GM13977 (cell line): ENCODE measurements around the gene UBE3B.

Source experiments
- DNase-seq: peaks from one replicate; pipeline ENCODE4 v3.0.0; 2012; ENCODE audit warnings: low spot score
- in situ Hi-C: fragments of 300-500 bp; cut with MboI; formaldehyde crosslinking; loops from one replicate; pipeline ENCODE4 v1.12.0; 2022; ENCODE audit warnings: low sequenced_read_pairs, low pct_unique_long_range_greater_than_20kb, mixed read lengths, inconsistent platforms; ENCODE audit not compliant: unreplicated experiment
- TF ChIP-seq, protein P1 (sequence below): IDR thresholded peaks from 2 replicates; pipeline ENCODE4 v1.5.1; 2012; ENCODE audit warnings: mild to moderate bottlenecking, control low read depth; ENCODE audit not compliant: insufficient read depth; ENCODE audit errors: extremely low read depth, missing control alignments

UBE3B gene

DNA sequence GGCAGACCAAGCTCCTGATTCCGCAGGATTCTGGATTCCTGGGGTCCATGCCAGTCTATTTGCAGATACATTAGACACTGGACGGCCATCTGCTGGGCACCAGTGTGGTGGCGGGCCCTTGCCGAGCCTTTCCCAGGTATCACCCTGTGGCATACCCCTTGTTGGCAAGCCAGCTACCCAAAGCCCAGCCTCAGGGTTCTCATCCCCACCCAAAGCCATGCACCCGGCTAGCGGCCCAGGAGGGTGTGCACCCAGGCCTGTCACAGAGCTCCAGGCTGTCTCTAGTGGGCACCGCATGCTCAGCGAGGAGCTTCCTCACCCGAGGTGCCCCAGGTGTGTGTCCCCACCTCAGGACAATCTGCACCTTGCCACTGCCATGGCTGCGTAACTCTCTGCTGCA, 82.2 kb downstream of the UBE3B start:
- DNase-seq, result no peak
- in situ Hi-C loops, result no loop called here
- TF ChIP-seq, protein P1, sequence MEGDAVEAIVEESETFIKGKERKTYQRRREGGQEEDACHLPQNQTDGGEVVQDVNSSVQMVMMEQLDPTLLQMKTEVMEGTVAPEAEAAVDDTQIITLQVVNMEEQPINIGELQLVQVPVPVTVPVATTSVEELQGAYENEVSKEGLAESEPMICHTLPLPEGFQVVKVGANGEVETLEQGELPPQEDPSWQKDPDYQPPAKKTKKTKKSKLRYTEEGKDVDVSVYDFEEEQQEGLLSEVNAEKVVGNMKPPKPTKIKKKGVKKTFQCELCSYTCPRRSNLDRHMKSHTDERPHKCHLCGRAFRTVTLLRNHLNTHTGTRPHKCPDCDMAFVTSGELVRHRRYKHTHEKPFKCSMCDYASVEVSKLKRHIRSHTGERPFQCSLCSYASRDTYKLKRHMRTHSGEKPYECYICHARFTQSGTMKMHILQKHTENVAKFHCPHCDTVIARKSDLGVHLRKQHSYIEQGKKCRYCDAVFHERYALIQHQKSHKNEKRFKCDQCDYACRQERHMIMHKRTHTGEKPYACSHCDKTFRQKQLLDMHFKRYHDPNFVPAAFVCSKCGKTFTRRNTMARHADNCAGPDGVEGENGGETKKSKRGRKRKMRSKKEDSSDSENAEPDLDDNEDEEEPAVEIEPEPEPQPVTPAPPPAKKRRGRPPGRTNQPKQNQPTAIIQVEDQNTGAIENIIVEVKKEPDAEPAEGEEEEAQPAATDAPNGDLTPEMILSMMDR, result no peak

DNA sequence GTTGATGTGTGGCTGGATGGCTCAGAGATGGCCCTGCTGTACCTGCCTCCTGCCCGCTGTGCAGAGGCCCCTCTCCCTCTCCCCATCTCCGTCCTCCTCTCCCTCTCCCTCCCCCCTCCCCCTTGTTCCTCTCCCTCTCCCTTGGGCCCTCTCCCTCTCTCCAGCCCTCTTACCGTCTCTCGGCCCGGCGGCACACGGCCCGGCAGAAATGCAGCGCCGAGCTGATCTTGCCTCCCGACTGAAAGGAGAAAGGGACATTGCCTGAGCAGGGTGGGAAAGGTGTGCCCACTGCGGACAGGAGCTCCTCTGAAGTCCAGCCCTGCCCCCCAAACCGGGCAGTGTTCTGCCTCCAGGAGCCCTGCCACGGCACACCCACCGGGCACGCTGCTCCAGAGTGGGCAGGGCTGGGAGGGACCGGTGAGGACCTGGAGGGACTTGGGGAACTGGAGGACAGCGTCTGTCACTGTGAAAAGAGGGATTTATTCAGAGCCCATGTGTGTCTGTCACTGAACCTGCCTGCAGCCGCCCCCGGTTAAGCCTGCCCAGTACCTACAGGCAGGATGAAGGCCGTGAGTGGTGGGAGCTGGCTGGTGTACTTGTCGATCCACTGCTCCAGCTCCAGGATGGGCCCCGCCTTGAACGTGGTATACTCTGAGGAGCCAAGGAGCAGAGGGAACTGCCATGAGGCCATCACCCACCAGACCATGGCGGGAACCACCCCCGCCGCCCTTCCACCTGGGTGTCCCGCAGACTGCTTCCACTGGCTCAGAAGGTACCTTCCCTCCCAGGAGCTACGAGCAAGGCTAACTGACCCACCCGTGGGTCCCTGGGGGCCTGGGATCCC, 83.7 kb downstream of the UBE3B start:
- DNase-seq, result no peak
- TF ChIP-seq, protein P1, result no peak
- in situ Hi-C loops, result no loop called here

DNA sequence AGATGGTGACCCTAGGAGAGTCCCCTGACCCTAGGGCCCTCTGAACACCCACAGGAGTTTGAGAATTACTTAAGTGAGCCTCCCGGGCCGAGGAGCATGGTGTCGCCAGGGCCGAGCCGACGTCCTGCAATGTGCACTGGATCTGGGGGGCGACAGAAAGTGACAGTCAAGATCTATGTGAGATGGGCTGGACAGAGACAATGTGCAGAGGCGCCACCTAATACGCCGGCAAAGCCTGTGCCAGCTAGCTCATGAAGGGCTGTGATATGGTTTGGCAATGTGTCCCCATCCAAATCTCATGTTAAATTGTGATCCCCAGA, 84.2 kb downstream of the UBE3B start:
- in situ Hi-C loops, result no loop called here

DNA sequence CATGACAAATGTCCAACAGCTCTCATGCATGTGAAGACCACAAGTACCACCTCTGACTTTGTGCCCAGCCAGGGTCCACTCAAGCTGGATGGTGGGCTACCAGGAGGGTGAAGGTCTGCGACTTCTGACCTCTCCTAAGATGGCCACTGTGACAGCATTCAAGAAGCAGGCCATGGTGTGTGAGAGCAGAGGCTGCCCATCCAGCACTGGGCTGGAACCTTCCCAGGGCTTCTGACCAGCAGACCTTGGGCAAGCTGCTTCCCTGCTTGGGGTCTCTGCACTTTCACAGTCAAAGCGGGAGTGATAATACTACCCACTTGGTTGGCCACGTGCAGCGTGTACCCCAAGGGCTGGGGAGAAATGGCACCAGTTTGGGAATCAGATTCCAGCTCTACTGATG, 85.4 kb downstream of the UBE3B start:
- TF ChIP-seq, protein P1, result no peak
- in situ Hi-C loops, result no loop called here
- DNase-seq, result no peak

More for the DNA sequence above, 84.2 kb downstream of the UBE3B start:
- no peak for DNase-seq
- TF ChIP-seq, protein P1, result no peak

DNA sequence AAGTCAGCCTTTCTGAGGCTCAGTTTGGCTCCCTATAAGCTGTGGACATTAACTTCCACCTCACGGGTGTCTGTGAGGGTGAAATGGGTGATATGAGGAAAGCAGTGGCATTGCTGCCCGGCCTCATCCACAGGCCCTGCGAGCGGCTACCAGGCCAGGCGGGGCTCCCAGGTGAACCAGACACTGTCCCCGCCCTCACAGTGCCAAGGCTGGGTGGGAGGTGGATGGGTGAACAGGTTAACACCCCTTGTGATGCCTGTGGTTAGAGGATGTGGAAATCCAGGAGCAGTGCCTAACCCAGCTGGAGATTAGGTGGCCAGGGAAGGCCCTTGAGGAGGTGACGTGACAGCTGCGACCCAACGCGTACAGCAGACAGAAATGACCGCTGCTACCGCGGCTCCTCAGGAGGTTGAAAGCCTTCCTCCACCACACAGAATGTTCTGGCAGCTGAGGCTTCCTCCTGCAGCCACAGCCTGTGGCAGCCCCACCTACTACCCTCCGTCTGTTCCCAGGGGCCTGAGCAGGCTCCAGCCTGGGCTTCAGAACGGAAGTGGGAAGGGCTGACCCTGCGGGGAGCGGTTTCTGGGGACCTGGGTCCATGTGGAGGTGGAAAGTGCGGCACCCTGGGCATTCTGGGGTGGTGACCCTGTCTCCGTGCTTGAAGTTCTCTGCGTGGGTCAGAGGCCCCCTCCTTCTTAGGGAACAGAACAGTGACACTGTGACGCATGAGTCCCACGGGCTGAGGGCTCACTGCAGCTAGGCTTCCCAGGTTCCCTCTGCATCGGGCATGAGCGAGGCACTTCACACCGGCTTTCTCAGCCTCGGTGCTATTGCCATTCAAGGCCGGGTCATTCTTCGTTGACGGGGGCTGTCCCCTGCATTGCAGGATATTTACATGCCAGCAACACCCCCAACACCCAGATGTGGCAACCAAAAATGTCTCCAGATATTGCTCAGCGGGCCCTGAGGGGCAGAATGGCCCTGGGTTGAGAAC, 86.2 kb downstream of the UBE3B start:
- TF ChIP-seq, protein P1, result no peak
- no peak for DNase-seq
- in situ Hi-C loops, result no loop called here

DNA sequence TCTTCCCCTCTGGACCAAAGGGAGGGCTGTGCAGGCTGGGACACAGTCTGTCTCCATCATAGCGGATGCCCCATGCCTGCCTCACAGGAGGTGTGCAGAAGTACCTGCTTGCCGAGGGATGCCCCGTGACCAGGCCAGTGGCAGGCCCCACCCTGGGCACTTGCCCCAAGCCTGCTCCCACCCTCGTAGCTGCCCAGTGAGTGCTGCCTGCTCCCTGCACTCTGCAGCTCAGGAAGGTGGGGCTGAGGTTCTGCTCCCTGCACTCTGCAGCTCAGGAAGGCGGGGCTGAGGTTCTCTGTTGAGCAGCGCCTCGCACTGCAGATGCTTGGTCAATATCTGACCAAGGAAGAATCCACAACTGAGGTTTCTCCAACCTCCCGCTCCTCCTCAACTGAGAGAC, 89.0 kb downstream of the UBE3B start:
- TF ChIP-seq, protein P1, result no peak
- in situ Hi-C loops, result no loop called here
- DNase-seq, result no peak
